WTC11 (cell line): ENCODE measurements around the gene OGDH. TPM values are rescaled to one million over a fixed set of nuclear protein-coding genes. Genes with fewer than 3 reads are reported as not detected.

Experiments used
- AFF4 ChIP-seq: sonication (generic); formaldehyde crosslinking; IDR thresholded peaks from 2 replicates; pipeline ENCODE4 v1.8.1; 2023; ENCODE audit warnings: mild to moderate bottlenecking, missing genetic modification reagents, borderline replicate concordance
- AR ChIP-seq: fragments of 250-450 bp; sonication (Bioruptor Pico); IDR thresholded peaks from 2 replicates; pipeline ENCODE4 v1.9.0; 2021; ENCODE audit warnings: mild to moderate bottlenecking
- ATF2 ChIP-seq: sonication (generic); formaldehyde crosslinking; IDR thresholded peaks from 2 replicates; pipeline ENCODE4 v1.8.1; 2022; ENCODE audit warnings: low read depth, missing genetic modification reagents, borderline replicate concordance
- CBFB ChIP-seq: sonication (generic); formaldehyde crosslinking; IDR thresholded peaks from 2 replicates; pipeline ENCODE4 v1.8.1; 2022; ENCODE audit warnings: mild to moderate bottlenecking, low read depth, missing genetic modification reagents
- E2F5 ChIP-seq: sonication (generic); formaldehyde crosslinking; IDR thresholded peaks from 2 replicates; pipeline ENCODE4 v1.8.1; 2022; ENCODE audit warnings: mild to moderate bottlenecking, moderate library complexity, missing genetic modification reagents
- FOXP4 ChIP-seq: sonication (generic); formaldehyde crosslinking; IDR thresholded peaks from 2 replicates; pipeline ENCODE4 v1.8.0; 2022; ENCODE audit warnings: mild to moderate bottlenecking, missing genetic modification reagents
- GABPB1 ChIP-seq: sonication (generic); formaldehyde crosslinking; IDR thresholded peaks from 2 replicates; pipeline ENCODE4 v1.8.1; 2023; ENCODE audit warnings: mild to moderate bottlenecking, missing genetic modification reagents
- GRHL2 ChIP-seq: fragments of 250-450 bp; sonication (Bioruptor Pico); IDR thresholded peaks from 2 replicates; pipeline ENCODE4 v1.8.0; 2022; ENCODE audit warnings: mild to moderate bottlenecking, moderate library complexity; ENCODE audit not compliant: insufficient replicate concordance, severe bottlenecking
- GTF2I ChIP-seq: fragments of 250-450 bp; sonication (Bioruptor Pico); conservative IDR thresholded peaks from 2 replicates; pipeline ENCODE4 v1.4.0; 2021; ENCODE audit warnings: mild to moderate bottlenecking
- HMGXB4 ChIP-seq: sonication (generic); formaldehyde crosslinking; IDR thresholded peaks from 2 replicates; pipeline ENCODE4 v1.8.1; 2023; ENCODE audit warnings: mild to moderate bottlenecking, moderate library complexity, missing genetic modification reagents
- MLX ChIP-seq: sonication (generic); formaldehyde crosslinking; IDR thresholded peaks from 2 replicates; pipeline ENCODE4 v1.8.1; 2023; ENCODE audit warnings: mild to moderate bottlenecking, missing genetic modification reagents, moderate library complexity
- RELA ChIP-seq: sonication (generic); formaldehyde crosslinking; IDR thresholded peaks from 2 replicates; pipeline ENCODE4 v1.8.1; 2022; ENCODE audit warnings: missing genetic modification reagents, mild to moderate bottlenecking, borderline replicate concordance
- SMAD4 ChIP-seq: sonication (generic); formaldehyde crosslinking; IDR thresholded peaks from 2 replicates; pipeline ENCODE4 v1.8.0; 2022; ENCODE audit warnings: mild to moderate bottlenecking, missing genetic modification reagents
- SP1 ChIP-seq: sonication (generic); formaldehyde crosslinking; conservative IDR thresholded peaks from 2 replicates; pipeline ENCODE4 v1.8.1; 2022; ENCODE audit warnings: missing genetic modification reagents
- ZNF121 ChIP-seq: sonication (generic); formaldehyde crosslinking; IDR thresholded peaks from 2 replicates; pipeline ENCODE4 v1.8.0; 2023; ENCODE audit warnings: missing genetic modification reagents
- ZNF263 ChIP-seq: sonication (generic); formaldehyde crosslinking; IDR thresholded peaks from 2 replicates; pipeline ENCODE4 v1.8.1; 2022; ENCODE audit warnings: low read depth, mild to moderate bottlenecking, moderate library complexity, missing genetic modification reagents
- ZNF317 ChIP-seq: sonication (generic); formaldehyde crosslinking; IDR thresholded peaks from 2 replicates; pipeline ENCODE4 v1.8.1; 2023; ENCODE audit warnings: low read depth, mild to moderate bottlenecking, moderate library complexity, missing genetic modification reagents, borderline replicate concordance
- ZNF532 ChIP-seq: fragments of 250-450 bp; sonication (Bioruptor Pico); IDR thresholded peaks from 2 replicates; pipeline ENCODE4 v1.9.0; 2021; ENCODE audit warnings: mild to moderate bottlenecking, borderline replicate concordance
- total RNA-seq: library from RNA; stranded (reverse); gene quantifications from 3 replicates; pipeline ENCODE4 v1.2.3, GENCODE V29; 2021

The OGDH gene
- total RNA-seq, 1 experiment from 2014 or later = 79.6 TPM

GRCh38 chr7:44573464-44574286, 32.8 kb upstream of the OGDH start, which contains the start of gene DDX56 (continued):
- TF ChIP-seq AR (CRISPR knock-in tag) (no peak), MLX (no peak), SP1 (CRISPR knock-in tag) (0 out of 2 replicates have a peak, but pooled peaks have one; percentile 60), GTF2I (no peak), ZNF121 (CRISPR knock-in tag) (no peak), ATF2 (CRISPR knock-in tag) (no peak), ZNF317 (CRISPR knock-in tag) (no peak), AFF4 (no peak), ZNF532 (CRISPR knock-in tag) (0 out of 2 replicates have a peak, but pooled peaks have one; percentile 52), ZNF263 (peak; percentile 27; the same call in 1 of the 2 replicates), HMGXB4 (CRISPR knock-in tag) (no peak), GABPB1 (CRISPR knock-in tag) (peak; percentile 83), CBFB (CRISPR knock-in tag) (no peak), GRHL2 (no peak), E2F5 (CRISPR knock-in tag) (peak; percentile 64; the same call in 1 of the 2 replicates), RELA (peak; percentile 83; the same call in 1 of the 2 replicates), SMAD4 (CRISPR knock-in tag) (no peak; the same call in 1 of the 2 replicates), FOXP4 (CRISPR knock-in tag) (peak; percentile 86)
